ENCODE data around the gene SHISA6. TPM values are rescaled to one million over a fixed set of nuclear protein-coding genes. Genes with fewer than 3 reads are reported as not detected.

Gene SHISA6
- total and polyA plus RNA-seq, 11 donors = 0.16 to 1.0 (median 0.29) TPM

- TF ChIP-seq, protein P1, sequence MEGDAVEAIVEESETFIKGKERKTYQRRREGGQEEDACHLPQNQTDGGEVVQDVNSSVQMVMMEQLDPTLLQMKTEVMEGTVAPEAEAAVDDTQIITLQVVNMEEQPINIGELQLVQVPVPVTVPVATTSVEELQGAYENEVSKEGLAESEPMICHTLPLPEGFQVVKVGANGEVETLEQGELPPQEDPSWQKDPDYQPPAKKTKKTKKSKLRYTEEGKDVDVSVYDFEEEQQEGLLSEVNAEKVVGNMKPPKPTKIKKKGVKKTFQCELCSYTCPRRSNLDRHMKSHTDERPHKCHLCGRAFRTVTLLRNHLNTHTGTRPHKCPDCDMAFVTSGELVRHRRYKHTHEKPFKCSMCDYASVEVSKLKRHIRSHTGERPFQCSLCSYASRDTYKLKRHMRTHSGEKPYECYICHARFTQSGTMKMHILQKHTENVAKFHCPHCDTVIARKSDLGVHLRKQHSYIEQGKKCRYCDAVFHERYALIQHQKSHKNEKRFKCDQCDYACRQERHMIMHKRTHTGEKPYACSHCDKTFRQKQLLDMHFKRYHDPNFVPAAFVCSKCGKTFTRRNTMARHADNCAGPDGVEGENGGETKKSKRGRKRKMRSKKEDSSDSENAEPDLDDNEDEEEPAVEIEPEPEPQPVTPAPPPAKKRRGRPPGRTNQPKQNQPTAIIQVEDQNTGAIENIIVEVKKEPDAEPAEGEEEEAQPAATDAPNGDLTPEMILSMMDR (IDR thresholded peaks at IDR 0.05) = no peak
- TF ChIP-seq POLR2A (IDR thresholded peaks at IDR 0.05) = no peak
- Histone ChIP-seq H3K36me3 (no peaks in the 10 kb centered on the region), H3K27me3 (peaks cover 8 to 70% (median 45%) of the 10 kb centered on the region in 9 donors), H3K9me3 (no peaks in the 10 kb centered on the region), H3K27ac (peak overlapping the region in 2 of 12 donors; percentile 22 to 29), H3K4me1 (peaks cover 0 to 14% (median 0%) of the 10 kb centered on the region in 12 donors), H3K4me3 (peak overlapping the region in 11 of 12 donors; percentile 2 to 55 (median 45))
- ATAC-seq (peak in 3 of 4 donors; percentile 32 to 59 (median 49)), DNase-seq (peak in 1 of 5 donors; percentile 46)
- WGBS, 4 donors = 0 to 2% (median 1%) methylated on average over 20 to 90 of the region's 90 CpGs
- intact Hi-C loops (cut with DNase I) = no loop called here
Measured at GRCh38 chr17:11240041-11240840, 772 bp upstream of the SHISA6 start.

DNA sequence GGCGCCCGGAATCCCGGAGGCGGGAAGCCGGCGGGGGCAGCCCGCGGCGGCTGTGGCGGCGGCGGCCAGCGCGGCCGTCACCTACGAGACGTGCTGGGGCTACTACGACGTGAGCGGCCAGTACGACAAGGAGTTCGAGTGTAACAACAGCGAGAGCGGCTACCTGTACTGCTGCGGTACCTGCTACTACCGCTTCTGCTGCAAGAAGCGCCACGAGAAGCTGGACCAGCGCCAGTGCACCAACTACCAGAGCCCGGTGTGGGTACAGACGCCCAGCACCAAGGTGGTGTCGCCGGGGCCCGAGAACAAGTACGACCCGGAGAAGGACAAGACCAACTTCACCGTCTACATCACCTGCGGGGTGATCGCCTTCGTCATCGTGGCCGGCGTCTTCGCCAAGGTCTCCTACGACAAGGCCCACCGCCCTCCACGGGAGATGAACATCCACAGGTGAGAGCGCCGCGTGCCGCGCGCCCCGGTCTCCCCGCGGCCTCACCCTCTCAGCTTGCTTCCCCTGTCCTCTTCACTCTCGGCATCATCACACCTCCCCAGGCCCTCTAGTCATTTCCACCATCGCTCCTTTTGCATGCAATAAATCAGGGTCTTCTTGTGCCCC is 706 bp downstream of the SHISA6 start:
- WGBS, 4 donors = 9 to 23% (median 15%) methylated on average over 28 to 58 of the region's 58 CpGs
- Histone ChIP-seq H3K36me3 (no peaks in the 10 kb centered on the region), H3K4me3 (peak overlapping the region in 8 of 12 donors; percentile 8 to 55 (median 18)), H3K9me3 (no peaks in the 10 kb centered on the region), H3K4me1 (peaks cover 0 to 14% (median 0%) of the 10 kb centered on the region in 12 donors), H3K27me3 (peaks cover 8 to 75% (median 47%) of the 10 kb centered on the region in 9 donors), H3K27ac (no peak overlapping the region)
- DNase-seq (peak in 1 of 5 donors; percentile 37), ATAC-seq (no peak)
- intact Hi-C loops (cut with DNase I) = no loop called here
- no peak for TF ChIP-seq POLR2A (IDR thresholded peaks at IDR 0.05)
- TF ChIP-seq, protein P1 (IDR thresholded peaks at IDR 0.05) = no peak

GRCh38 chr17:11242411-11242810 is 1.4 kb downstream of the SHISA6 start:
- Histone ChIP-seq H3K4me1 (peaks cover 0 to 14% (median 0%) of the 10 kb centered on the region in 12 donors), H3K36me3 (no peaks in the 10 kb centered on the region), H3K9me3 (no peaks in the 10 kb centered on the region), H3K27ac (no peak overlapping the region), H3K4me3 (peak overlapping the region in 2 of 12 donors; percentile 17 to 36), H3K27me3 (peaks cover 8 to 79% (median 47%) of the 10 kb centered on the region in 9 donors)
- intact Hi-C loops (cut with DNase I) = no loop called here
- no peak for ATAC-seq
- DNase-seq = no peak
- WGBS, 4 donors = 39 to 62% (median 45%) methylated on average over 9 of the region's 9 CpGs
- no peak for TF ChIP-seq POLR2A (IDR thresholded peaks at IDR 0.05)
- TF ChIP-seq, protein P1 (IDR thresholded peaks at IDR 0.05) = no peak

DNA sequence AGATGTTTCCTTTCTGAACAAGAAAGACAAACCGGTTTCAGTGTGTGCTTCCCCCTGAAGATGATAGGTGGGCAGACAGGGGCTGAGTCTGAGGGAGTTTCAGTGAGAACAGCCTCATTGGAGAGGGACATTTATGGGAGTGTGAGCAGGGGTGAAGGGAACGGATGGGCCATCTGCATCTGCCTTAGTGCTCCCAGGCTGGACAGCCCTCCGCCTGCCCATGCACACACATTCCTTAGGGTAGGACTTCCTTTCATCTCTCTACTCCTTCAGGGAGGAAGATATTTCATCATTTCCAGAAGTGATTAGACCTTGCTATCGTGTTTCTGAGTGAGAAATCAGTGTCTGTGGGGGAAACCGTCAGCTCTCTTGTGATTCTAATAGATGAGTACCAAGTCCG is 3.8 kb downstream of the SHISA6 start:
- 23 to 36% (median 33%) methylated on average over 6 of the region's 6 CpGs for WGBS, 4 donors
- H3K27ac ChIP-seq = peak overlapping the region in 3 of 12 donors; percentile 4 to 37 (median 11)
- H3K36me3 ChIP-seq = no peaks in the 10 kb centered on the region
- intact Hi-C loops (cut with DNase I) = no loop called here
- peaks cover 0 to 12% (median 0%) of the 10 kb centered on the region in 12 donors for H3K4me1 ChIP-seq
- H3K4me3 ChIP-seq = no peak overlapping the region
- ATAC-seq (no peak), DNase-seq (no peak)
- H3K9me3 ChIP-seq = no peaks in the 10 kb centered on the region
- TF ChIP-seq, protein P1 (IDR thresholded peaks at IDR 0.05) = no peak
- no peak for TF ChIP-seq POLR2A (IDR thresholded peaks at IDR 0.05)
- peaks cover 8 to 75% (median 38%) of the 10 kb centered on the region in 9 donors for H3K27me3 ChIP-seq

Measured in heart left ventricle (tissue), 16 donors.